GM23338 (cell line): ENCODE results near the gene CDH5. TPM values are rescaled to one million over a fixed set of nuclear protein-coding genes. Genes with fewer than 3 reads are reported as not detected.

ENCODE experiments used
- ATAC-seq: fragments of 200-7000 bp; cut with Tn5 transposase; 3 replicates; pipeline ENCODE4 v1.9.1; 2020
- DNase-seq: peaks from one replicate; pipeline ENCODE4 v3.0.0-alpha.2; 2015; ENCODE audit warnings: low spot score
- H2AFZ ChIP-seq: fragments of 200-600 bp; sonication (generic); 2 replicates; pipeline ENCODE4 v1.8.0; 2016; ENCODE audit warnings: antibody characterized with exemption, mild to moderate bottlenecking, moderate library complexity
- H3F3A ChIP-seq: fragments of 200-600 bp; sonication (generic); replicated peaks from 2 replicates; pipeline ENCODE4 v1.8.0; 2017; ENCODE audit warnings: antibody characterized with exemption, mixed run types, low read depth
- H3K27ac ChIP-seq: fragments of 200-600 bp; sonication (generic); 2 replicates; pipeline ENCODE4 v1.6.1; 2016; ENCODE audit warnings: low read depth
- H3K27me3 ChIP-seq: fragments of 200-600 bp; sonication (generic); 2 replicates; pipeline ENCODE4 v1.8.0; 2016; ENCODE audit warnings: mild to moderate bottlenecking, mixed run types, moderate library complexity; ENCODE audit not compliant: insufficient read depth
- H3K36me3 ChIP-seq: fragments of 200-600 bp; sonication (generic); 2 replicates; pipeline ENCODE4 v1.8.0; 2016; ENCODE audit warnings: mild to moderate bottlenecking; ENCODE audit not compliant: insufficient read depth
- H3K4me1 ChIP-seq: fragments of 200-600 bp; sonication (generic); 2 replicates; pipeline ENCODE4 v1.8.0; 2016; ENCODE audit warnings: mild to moderate bottlenecking, moderate library complexity; ENCODE audit not compliant: insufficient read depth
- H3K4me2 ChIP-seq: fragments of 200-600 bp; sonication (generic); 2 replicates; pipeline ENCODE4 v1.7.1; 2017; ENCODE audit warnings: mixed run types
- H3K4me3 ChIP-seq: fragments of 200-600 bp; sonication (generic); 2 replicates; pipeline ENCODE4 v1.6.1; 2016; ENCODE audit warnings: mixed run types
- H3K79me2 ChIP-seq: fragments of 200-600 bp; sonication (generic); replicated peaks from 2 replicates; pipeline ENCODE4 v1.8.0; 2017; ENCODE audit warnings: mild to moderate bottlenecking; ENCODE audit not compliant: insufficient read depth
- H3K9me2 ChIP-seq: fragments of 200-600 bp; sonication (generic); 2 replicates; pipeline ENCODE4 v1.8.0; 2017; ENCODE audit not compliant: insufficient read depth
- H4K20me1 ChIP-seq: fragments of 200-600 bp; sonication (generic); replicated peaks from 2 replicates; pipeline ENCODE4 v1.8.0; 2017; ENCODE audit warnings: mild to moderate bottlenecking; ENCODE audit not compliant: insufficient read depth
- H3K27ac Mint-ChIP-seq: 2 replicates; pipeline ENCODE4 v1.8.0; 2020; ENCODE audit warnings: inconsistent platforms, mild to moderate bottlenecking, moderate library complexity, mixed read lengths
- H3K27me3 Mint-ChIP-seq: 3 replicates; pipeline ENCODE4 v1.8.0; 2022; ENCODE audit warnings: low read depth, mild to moderate bottlenecking, moderate library complexity, mixed read lengths, inconsistent platforms; ENCODE audit not compliant: insufficient read depth, poor library complexity
- H3K36me3 Mint-ChIP-seq: 3 replicates; pipeline ENCODE4 v1.8.0; 2021; ENCODE audit warnings: low read depth, mild to moderate bottlenecking, inconsistent platforms, moderate library complexity, mixed read lengths
- H3K4me1 Mint-ChIP-seq: 3 replicates; pipeline ENCODE4 v1.8.0; 2020; ENCODE audit warnings: mild to moderate bottlenecking, inconsistent platforms, mixed read lengths
- H3K4me3 Mint-ChIP-seq: 3 replicates; pipeline ENCODE4 v1.8.0; 2021; ENCODE audit warnings: moderate library complexity, mild to moderate bottlenecking, inconsistent platforms, mixed read lengths
- H3K9me3 Mint-ChIP-seq: 3 replicates; pipeline ENCODE4 v1.8.0; 2020; ENCODE audit warnings: moderate library complexity, mild to moderate bottlenecking, inconsistent platforms, mixed read lengths
- CREB1 ChIP-seq: fragments of 250-450 bp; sonication (Bioruptor Pico); IDR thresholded peaks from 2 replicates; pipeline ENCODE4 v1.5.0; 2020; ENCODE audit warnings: low read depth, mild to moderate bottlenecking, moderate library complexity
- CTCF ChIP-seq, 2 experiments: fragments of 200-600 bp in 1 of 2; sonication (generic) in 1 of 2; conservative IDR thresholded peaks; 2 replicates each; pipeline versions ENCODE4 v1.5.1 to v1.6.1; 2016 to 2017; ENCODE audit warnings: antibody characterized with exemption in 2 of 2, low read depth in 2 of 2, mild to moderate bottlenecking in 2 of 2, moderate library complexity in 1 of 2
- EZH2phosphoT487 ChIP-seq: fragments of 200-600 bp; sonication (generic); IDR thresholded peaks from one replicate; pipeline ENCODE4 v1.8.1; 2018; ENCODE audit warnings: antibody characterized with exemption; ENCODE audit not compliant: unreplicated experiment
- POLR2AphosphoS5 ChIP-seq: IDR thresholded peaks from 2 replicates; pipeline ENCODE4 v1.6.1; 2016; ENCODE audit warnings: antibody characterized with exemption, low read depth
- REST ChIP-seq: IDR thresholded peaks from one replicate; pipeline ENCODE4 v1.6.1; 2018; ENCODE audit warnings: antibody characterized with exemption; ENCODE audit not compliant: unreplicated experiment
- STAT1 ChIP-seq: IDR thresholded peaks from one replicate; pipeline ENCODE4 v1.6.1; 2016; ENCODE audit warnings: antibody characterized with exemption; ENCODE audit not compliant: unreplicated experiment
- ZNF331 ChIP-seq: fragments of 250-450 bp; sonication (Bioruptor Pico); IDR thresholded peaks from 2 replicates; pipeline ENCODE4 v1.5.0; 2020; ENCODE audit warnings: low read depth, mild to moderate bottlenecking, moderate library complexity
- ZNF462 ChIP-seq: fragments of 250-450 bp; sonication (Bioruptor Pico); IDR thresholded peaks from 2 replicates; pipeline ENCODE4 v1.5.0; 2020; ENCODE audit warnings: mild to moderate bottlenecking, moderate library complexity
- polyA plus RNA-seq: library from polyadenylated mRNA; unstranded; fragments of >200 nt; fragmentation: Nextera tagmentation; extraction: Ambion mirVana; gene quantifications from 2 replicates; pipeline ENCODE4 v1.2.1, GENCODE V29; 2016
- total RNA-seq: library from RNA; depleted of rRNA; stranded (reverse); fragments of >200 nt; shearing (Covaris generic); gene quantifications from 2 replicates; pipeline ENCODE4 v1.2.3, GENCODE V29; 2014

CDH5 gene
- total and polyA plus RNA-seq, 2 experiments from 2014 or later, result 0.18 TPM; not detected in 1

DNA sequence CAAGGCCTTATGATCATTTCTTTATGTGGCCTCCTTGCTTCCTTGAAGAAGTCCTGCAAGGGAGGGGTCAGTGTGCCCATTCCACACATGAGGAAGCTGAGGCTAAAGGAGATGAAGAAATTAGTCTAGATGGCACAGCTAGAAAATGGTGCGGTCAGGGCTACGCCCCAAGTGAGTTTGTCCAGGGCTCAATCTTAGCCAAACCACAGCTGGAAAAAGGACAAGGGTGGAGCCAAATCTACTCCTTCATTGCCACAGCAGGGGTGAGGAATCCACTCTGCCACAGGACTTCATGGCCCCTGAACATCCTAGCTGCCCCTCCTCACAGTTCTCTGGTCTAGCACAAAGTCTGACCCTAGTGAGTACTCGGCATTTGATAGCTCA is 76.8 kb downstream of the CDH5 start:
- H3K27me3 Mint-ChIP-seq, result peaks cover 5% of the 10 kb centered on the region
- no peak for ATAC-seq
- H3K27me3 ChIP-seq, result no peaks in the 10 kb centered on the region

GRCh38 chr16:66444049-66444481 is 77.6 kb downstream of the CDH5 start:
- peak; percentile 22 for DNase-seq
- no peaks in the 10 kb centered on the region for H3K9me3 Mint-ChIP-seq
- Histone ChIP-seq H3F3A (no peaks in the 10 kb centered on the region), H4K20me1 (no peaks in the 10 kb centered on the region), H3K27ac (no peak overlapping the region), H3K79me2 (no peaks in the 10 kb centered on the region), H3K36me3 (no peaks in the 10 kb centered on the region), H3K9me2 (no peaks in the 10 kb centered on the region), H3K27me3 (no peaks in the 10 kb centered on the region), H3K4me2 (no peak overlapping the region), H3K4me1 (no peaks in the 10 kb centered on the region), H3K4me3 (no peak overlapping the region), H2AFZ (peak overlapping the region; percentile 18; the same call in 1 of the 2 replicates)
- peaks cover 5% of the 10 kb centered on the region for H3K27me3 Mint-ChIP-seq
- ATAC-seq, result peak; percentile 78
- peaks cover 5% of the 10 kb centered on the region; the same call in 1 of the 3 replicates for H3K4me1 Mint-ChIP-seq
- H3K36me3 Mint-ChIP-seq, result no peaks in the 10 kb centered on the region
- no peak overlapping the region for H3K4me3 Mint-ChIP-seq
- TF ChIP-seq ZNF462 (CRISPR knock-in tag), result no peak
- TF ChIP-seq POLR2AphosphoS5, result no peak
- no peak for TF ChIP-seq STAT1
- TF ChIP-seq CTCF (conservative IDR thresholded peaks at IDR 0.05; ENCODE audit: low read depth in 2 of 2), result peak; percentile 18 to 28; a peak in 3 of 4 replicates
- TF ChIP-seq ZNF331 (CRISPR knock-in tag), result no peak
- TF ChIP-seq CREB1 (CRISPR knock-in tag), result no peak
- no peak for TF ChIP-seq EZH2phosphoT487
- TF ChIP-seq REST, result no peak
- no peak overlapping the region for H3K27ac Mint-ChIP-seq

More for the DNA sequence above, 76.8 kb downstream of the CDH5 start:
- Histone ChIP-seq H3F3A (no peaks in the 10 kb centered on the region), H2AFZ (no peak overlapping the region), H3K4me3 (no peak overlapping the region), H3K79me2 (no peaks in the 10 kb centered on the region), H3K27ac (no peak overlapping the region), H3K36me3 (no peaks in the 10 kb centered on the region), H3K4me2 (no peak overlapping the region), H3K9me2 (no peaks in the 10 kb centered on the region), H4K20me1 (no peaks in the 10 kb centered on the region), H3K4me1 (no peaks in the 10 kb centered on the region)
- no peaks in the 10 kb centered on the region for H3K9me3 Mint-ChIP-seq
- H3K36me3 Mint-ChIP-seq, result no peaks in the 10 kb centered on the region
- H3K27ac Mint-ChIP-seq, result no peak overlapping the region
- TF ChIP-seq STAT1, result no peak
- H3K4me1 Mint-ChIP-seq, result peaks cover 5% of the 10 kb centered on the region; the same call in 1 of the 3 replicates
- no peak for DNase-seq
- no peak overlapping the region for H3K4me3 Mint-ChIP-seq
